Spleen (tissue), 7 donors: ENCODE data around the gene DENND1A.

Experiments
- CTCF ChIP-seq, 11 experiments: fragments of 200-600 bp in 7 of 11; fragments of 450-650 bp in 4 of 11; sonication (generic) in 4 of 11; IDR thresholded peaks in 8 of 11; conservative IDR thresholded peaks in 3 of 11; 1 replicate in 7 of 11; 2 replicates in 4 of 11; pipeline versions ENCODE4 v1.4.0 to v1.8.0; 2016 to 2021; ENCODE audit warnings: antibody characterized with exemption in 11 of 11, inconsistent platforms in 4 of 11, mild to moderate bottlenecking in 1 of 11
- POLR2A ChIP-seq, 3 donors: fragments of 450-650 bp; IDR thresholded peaks; one replicate each; pipeline ENCODE4 v1.5.1; 2017; ENCODE audit warnings: antibody characterized with exemption in 3 of 3, mild to moderate bottlenecking in 1 of 3
- donor health status: DM: no; HTN: no; CAD: no; lungs with moderate emphysema.
- donor health status: DM: no; HTN: no; CAD: no.
- donor health status: DM: no; HTN: no; CAD: no.

GRCh38 chr9:123480096-123480495 lies 449.8 kb downstream of the DENND1A start:
- TF ChIP-seq POLR2A (IDR thresholded peaks at IDR 0.05), result no peak
- TF ChIP-seq CTCF (IDR thresholded peaks at IDR 0.05 in 8 of 11, conservative IDR thresholded peaks at IDR 0.05 in 3 of 11), result no peak
